Measurements from ENCODE around the gene SKIL.

DNA sequence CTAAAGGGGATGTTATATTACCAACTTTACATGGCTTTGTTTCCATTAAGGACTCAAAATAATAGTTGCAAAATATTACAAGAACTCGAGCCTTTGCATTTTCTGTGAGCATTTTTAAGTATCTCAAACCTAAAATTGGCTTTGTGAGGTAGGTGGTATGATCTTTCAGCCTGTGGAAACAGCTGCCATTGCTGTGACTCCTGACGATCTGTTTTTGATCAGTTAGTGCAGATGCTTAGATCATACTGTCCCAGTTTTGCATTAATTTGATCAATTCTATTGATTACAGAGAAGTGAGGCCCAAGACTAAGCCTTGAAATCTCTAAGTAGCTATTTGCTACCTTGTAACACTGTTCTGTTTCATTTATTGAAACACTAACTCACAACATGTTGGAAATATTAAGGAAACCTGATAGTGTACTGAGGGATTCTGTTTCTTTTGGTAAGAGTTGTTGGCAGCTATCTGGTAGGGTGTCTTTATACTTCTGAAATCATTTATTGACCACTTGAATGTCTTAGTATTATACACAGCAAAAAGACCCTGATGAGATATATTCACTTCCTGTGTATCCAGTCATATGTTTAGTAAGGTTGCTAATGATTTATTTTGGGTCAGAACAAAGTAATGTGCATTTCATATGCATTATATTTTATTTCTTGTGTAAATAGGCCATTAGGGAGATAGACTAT, 14.8 kb downstream of the SKIL start:
- TF ChIP-seq EZH2 (IDR thresholded peaks at IDR 0.05) (no peak), POLR2AphosphoS5 (IDR thresholded peaks at IDR 0.05; ENCODE audit: borderline replicate concordance, low read depth, low read length) (no peak)

Data from SK-N-MC (cell line).